Neural cell (in vitro differentiated cells): ENCODE results near the gene HLCS.

ENCODE experiments used
- CTCF ChIP-seq: fragments of 450-650 bp; IDR thresholded peaks from 2 replicates; pipeline ENCODE4 v1.5.1; 2014; ENCODE audit warnings: antibody characterized with exemption, mild to moderate bottlenecking, moderate library complexity; ENCODE audit not compliant: poor library complexity, severe bottlenecking
- EP300 ChIP-seq: fragments of 450-650 bp; conservative IDR thresholded peaks from 2 replicates; pipeline ENCODE4 v1.6.1; 2014; ENCODE audit warnings: antibody characterized with exemption, mild to moderate bottlenecking, moderate library complexity; ENCODE audit not compliant: poor library complexity, severe bottlenecking
- EZH2 ChIP-seq: fragments of 200-600, 300-800 bp; shearing (Covaris generic), sonication (generic); IDR thresholded peaks from 2 replicates; pipeline ENCODE4 v1.6.1; 2014; ENCODE audit warnings: antibody characterized with exemption, low read length, borderline replicate concordance, mild to moderate bottlenecking; ENCODE audit not compliant: insufficient read depth, poor library complexity, severe bottlenecking
- RAD21 ChIP-seq: fragments of 450-650 bp; conservative IDR thresholded peaks from 2 replicates; pipeline ENCODE4 v1.6.1; 2014; ENCODE audit warnings: antibody characterized with exemption, mild to moderate bottlenecking, moderate library complexity
- SMC3 ChIP-seq: fragments of 450-650 bp; conservative IDR thresholded peaks from 2 replicates; pipeline ENCODE4 v1.6.1; 2014; ENCODE audit warnings: antibody characterized with exemption, mild to moderate bottlenecking, moderate library complexity; ENCODE audit not compliant: poor library complexity

GRCh38 chr21:36784947-36785346, 181.5 kb downstream of the HLCS start:
- TF ChIP-seq CTCF, result no peak
- no peak for TF ChIP-seq EZH2
- TF ChIP-seq EP300, result no peak
- no peak for TF ChIP-seq RAD21
- TF ChIP-seq SMC3, result no peak
